Sigmoid colon (tissue), 7 donors: Measurements from ENCODE around the gene DRD5. TPM values are rescaled to one million over a fixed set of nuclear protein-coding genes. Genes with fewer than 3 reads are reported as not detected.

ENCODE experiments used
- DNase-seq: peaks from one replicate; pipeline ENCODE4 v3.0.0-alpha.2; 2019
- H3K27ac ChIP-seq, 4 donors: fragments of 200-600 bp; sonication (generic); one replicate each; pipeline ENCODE4 v1.5.1; 2016 to 2019; ENCODE audit warnings: mild to moderate bottlenecking in 1 of 4
- H3K27me3 ChIP-seq, 3 donors: fragments of 200-600 bp; sonication (generic); one replicate each; pipeline ENCODE4 v1.5.1; 2019; ENCODE audit warnings: mild to moderate bottlenecking in 1 of 3
- H3K36me3 ChIP-seq, 4 donors: fragments of 200-600 bp; sonication (generic); one replicate each; pipeline ENCODE4 v1.5.1; 2016 to 2019
- H3K4me1 ChIP-seq, 4 donors: fragments of 200-600 bp; sonication (generic); one replicate each; pipeline ENCODE4 v1.5.1; 2017 to 2019
- H3K4me3 ChIP-seq, 4 donors: fragments of 200-600 bp; sonication (generic); one replicate each; pipeline ENCODE4 v1.5.1; 2017 to 2019; ENCODE audit warnings: mild to moderate bottlenecking in 2 of 4, moderate library complexity in 1 of 4
- H3K9me3 ChIP-seq, 4 donors: fragments of 200-600 bp in 3 of 4; sonication (generic) in 3 of 4; one replicate each; pipeline versions ENCODE4 v1.5.1 to v1.6.1; 2013 to 2019
- EP300 ChIP-seq, 4 donors: sonication (generic); formaldehyde crosslinking; IDR thresholded peaks; one replicate each; pipeline ENCODE4 v1.6.1; 2017; ENCODE audit warnings: antibody characterized with exemption in 4 of 4
- POLR2A ChIP-seq, 2 donors: fragments of 450-650 bp; IDR thresholded peaks; one replicate each; pipeline ENCODE4 v1.6.1; 2016; ENCODE audit warnings: antibody characterized with exemption in 2 of 2, mild to moderate bottlenecking in 2 of 2, moderate library complexity in 2 of 2
- POLR2AphosphoS5 ChIP-seq, 4 donors: sonication (generic); formaldehyde crosslinking; IDR thresholded peaks; one replicate each; pipeline ENCODE4 v1.6.1; 2017; ENCODE audit warnings: antibody characterized with exemption in 4 of 4
- WGBS, 2 donors: extraction: QIAGEN DNeasy Blood & Tissue Kit; methylation state at CpG; one replicate each; pipeline ENCODE4 v1.1.7; 2013; 5-methylcytosine and 5-hydroxymethylcytosine counted together
- intact Hi-C: fragments of 100-400 bp; cut with DNase I; formaldehyde crosslinking; loops from one replicate; pipeline ENCODE4 v1.15.1; 2023
- polyA plus RNA-seq, 3 donors: library from polyadenylated mRNA; stranded (reverse); fragments of 200-250 nt; gene quantifications; one replicate each; pipeline ENCODE4 v1.2.3, GENCODE V29; 2013
- total RNA-seq, 4 donors: library from RNA; depleted of rRNA; stranded (reverse); fragments of >200 nt; gene quantifications; one replicate each; pipeline ENCODE4 v1.1.0, GENCODE V29; 2016
- TF ChIP-seq, protein P1 (sequence below), 4 experiments: fragments of 450-650 bp in 3 of 4; fragments of 200-600 bp in 1 of 4; IDR thresholded peaks; one replicate each; pipeline ENCODE4 v1.5.1; 2016 to 2019; ENCODE audit warnings: antibody characterized with exemption in 4 of 4, mild to moderate bottlenecking in 3 of 4, moderate library complexity in 2 of 4
- donor health status: healthy with polysubstance abuse.
- donor health status: Bipolar disorder and iron deficiency.
- donor health status: healthy.

Gene DRD5
- total and polyA plus RNA-seq, 7 donors = 0.03 to 0.54 TPM; not detected in 5

DNA sequence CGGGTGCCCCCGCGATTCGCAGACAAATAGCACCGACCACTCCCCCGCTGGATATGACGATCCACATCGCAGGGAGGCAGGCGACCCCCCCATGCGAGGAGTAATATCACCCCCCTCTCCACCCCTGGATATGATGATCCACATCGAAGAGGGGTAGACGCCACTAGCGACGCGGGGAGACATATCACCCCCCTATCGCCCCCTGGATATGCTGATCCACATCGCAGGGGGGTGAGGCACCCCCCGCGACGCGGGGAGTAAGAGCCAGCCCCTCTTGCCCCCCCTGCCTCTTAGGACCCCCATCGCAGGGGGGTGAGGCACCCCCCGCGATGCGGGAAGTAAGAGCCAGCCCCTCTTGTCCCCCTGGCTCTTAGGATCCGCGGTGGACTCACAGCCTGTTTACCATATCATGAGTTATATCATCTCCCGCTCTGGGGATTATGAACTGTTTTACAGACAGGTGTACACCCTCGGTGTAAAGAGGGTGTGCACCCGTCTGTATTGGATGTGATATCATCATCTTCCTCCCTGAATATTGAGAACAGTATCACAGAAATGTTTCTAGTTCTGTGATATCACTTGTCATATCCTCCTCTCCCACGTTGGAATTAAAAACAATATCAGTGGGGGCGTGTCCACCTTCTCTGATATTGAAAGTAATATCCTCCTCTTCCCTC, 22.7 kb upstream of the DRD5 start:
- Histone ChIP-seq H3K4me3 (no peak overlapping the region), H3K36me3 (no peaks in the 10 kb centered on the region), H3K4me1 (no peaks in the 10 kb centered on the region), H3K27ac (no peak overlapping the region), H3K27me3 (peaks cover 0 to 18% (median 0%) of the 10 kb centered on the region in 3 donors), H3K9me3 (no peaks in the 10 kb centered on the region)
- intact Hi-C loops = no loop called here
- WGBS, 2 donors = 62 to 77% methylated on average over 32 of the region's 32 CpGs
- TF ChIP-seq POLR2A (IDR thresholded peaks at IDR 0.05) = no peak
- TF ChIP-seq EP300 (IDR thresholded peaks at IDR 0.05) = no peak
- TF ChIP-seq, protein P1, sequence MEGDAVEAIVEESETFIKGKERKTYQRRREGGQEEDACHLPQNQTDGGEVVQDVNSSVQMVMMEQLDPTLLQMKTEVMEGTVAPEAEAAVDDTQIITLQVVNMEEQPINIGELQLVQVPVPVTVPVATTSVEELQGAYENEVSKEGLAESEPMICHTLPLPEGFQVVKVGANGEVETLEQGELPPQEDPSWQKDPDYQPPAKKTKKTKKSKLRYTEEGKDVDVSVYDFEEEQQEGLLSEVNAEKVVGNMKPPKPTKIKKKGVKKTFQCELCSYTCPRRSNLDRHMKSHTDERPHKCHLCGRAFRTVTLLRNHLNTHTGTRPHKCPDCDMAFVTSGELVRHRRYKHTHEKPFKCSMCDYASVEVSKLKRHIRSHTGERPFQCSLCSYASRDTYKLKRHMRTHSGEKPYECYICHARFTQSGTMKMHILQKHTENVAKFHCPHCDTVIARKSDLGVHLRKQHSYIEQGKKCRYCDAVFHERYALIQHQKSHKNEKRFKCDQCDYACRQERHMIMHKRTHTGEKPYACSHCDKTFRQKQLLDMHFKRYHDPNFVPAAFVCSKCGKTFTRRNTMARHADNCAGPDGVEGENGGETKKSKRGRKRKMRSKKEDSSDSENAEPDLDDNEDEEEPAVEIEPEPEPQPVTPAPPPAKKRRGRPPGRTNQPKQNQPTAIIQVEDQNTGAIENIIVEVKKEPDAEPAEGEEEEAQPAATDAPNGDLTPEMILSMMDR (IDR thresholded peaks at IDR 0.05) = no peak
- no peak for TF ChIP-seq POLR2AphosphoS5 (IDR thresholded peaks at IDR 0.05)
- no peak for DNase-seq

DNA sequence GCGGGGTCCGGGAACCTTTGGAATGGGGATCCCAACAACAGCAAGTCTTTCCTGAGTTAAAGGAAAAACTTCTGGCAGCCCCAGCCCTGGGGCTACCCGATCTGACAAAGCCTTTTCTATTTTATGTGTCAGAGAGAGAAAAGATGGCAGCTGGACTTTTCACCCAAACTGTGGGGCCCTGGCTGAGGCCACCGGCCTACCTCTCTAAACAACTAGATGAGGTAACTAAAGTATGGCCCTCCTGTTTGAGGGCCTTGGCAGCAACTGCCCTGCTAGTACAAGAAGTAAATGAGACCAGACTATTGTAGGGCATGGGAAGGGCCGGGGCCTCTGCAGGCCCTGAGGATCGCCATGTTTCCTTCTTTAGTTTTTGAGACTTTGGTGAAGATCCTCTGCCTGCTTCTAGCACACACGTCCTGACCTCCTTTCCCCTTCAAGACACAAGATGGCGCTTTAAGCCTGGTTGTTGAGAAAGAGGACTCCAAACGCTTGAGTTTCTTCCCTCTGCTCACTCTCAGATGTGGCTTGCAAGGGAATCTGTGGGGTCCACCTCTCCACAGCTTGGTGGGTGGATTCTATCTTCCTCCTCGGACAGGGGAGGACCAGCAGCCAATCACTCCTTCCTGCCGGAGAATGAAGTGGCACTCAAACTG, 18.5 kb upstream of the DRD5 start:
- intact Hi-C loops = loop anchor here (1.0 to 10.0 kb wide), 4 partner anchors 255 to 782 kb away; no protein-coding TSS in a partner anchor
- Histone ChIP-seq H3K27me3 (peaks cover 0 to 18% (median 0%) of the 10 kb centered on the region in 3 donors), H3K27ac (no peak overlapping the region), H3K36me3 (no peaks in the 10 kb centered on the region), H3K4me3 (no peak overlapping the region), H3K4me1 (no peaks in the 10 kb centered on the region), H3K9me3 (no peaks in the 10 kb centered on the region)
- DNase-seq = no peak
- 34 to 39% methylated on average over 11 of the region's 11 CpGs for WGBS, 2 donors
- TF ChIP-seq, protein P1 (IDR thresholded peaks at IDR 0.05) = peak; percentile 36 to 63 (median 48)
- TF ChIP-seq EP300 (IDR thresholded peaks at IDR 0.05) = no peak
- no peak for TF ChIP-seq POLR2A (IDR thresholded peaks at IDR 0.05)
- no peak for TF ChIP-seq POLR2AphosphoS5 (IDR thresholded peaks at IDR 0.05)

DNA sequence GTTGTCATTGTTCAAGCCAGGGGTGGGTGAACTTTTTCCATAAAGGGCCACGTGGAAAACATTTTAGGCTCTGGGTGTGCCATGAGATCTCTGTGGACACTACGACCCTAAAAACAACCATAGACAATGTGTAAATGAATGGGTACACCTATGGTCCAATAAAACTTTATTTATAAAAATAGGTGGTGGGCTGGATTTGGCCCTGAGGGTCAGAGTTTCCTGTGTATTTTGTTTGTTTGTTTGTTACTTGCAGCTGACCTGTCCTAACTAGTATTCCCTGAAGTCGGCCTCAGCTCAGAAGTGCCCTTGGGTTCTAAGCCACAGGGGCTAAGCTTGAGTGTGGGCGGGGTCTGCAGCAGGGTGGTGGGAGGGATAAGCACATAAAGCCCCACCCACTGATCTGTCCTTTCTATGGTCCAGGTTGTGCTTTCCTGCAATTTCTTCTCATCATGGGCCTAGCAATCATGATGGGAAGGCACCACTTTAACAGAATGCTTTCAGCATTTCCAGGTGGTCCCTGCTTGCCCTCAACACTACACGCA, 17.2 kb upstream of the DRD5 start:
- Histone ChIP-seq H3K27ac (no peak overlapping the region), H3K4me3 (no peak overlapping the region), H3K4me1 (no peaks in the 10 kb centered on the region), H3K27me3 (peaks cover 0 to 6% (median 0%) of the 10 kb centered on the region in 3 donors), H3K36me3 (no peaks in the 10 kb centered on the region), H3K9me3 (no peaks in the 10 kb centered on the region)
- TF ChIP-seq EP300 (IDR thresholded peaks at IDR 0.05) (no peak), POLR2A (IDR thresholded peaks at IDR 0.05) (no peak), POLR2AphosphoS5 (IDR thresholded peaks at IDR 0.05) (no peak)
- TF ChIP-seq, protein P1 (IDR thresholded peaks at IDR 0.05) = no peak
- WGBS, 2 donors = 83 to 89% methylated on average over 5 of the region's 5 CpGs
- DNase-seq = no peak
- intact Hi-C loops = loop anchor here (5.0 to 10.0 kb wide), 2 partner anchors 638 to 781 kb away; no protein-coding TSS in a partner anchor

DNA sequence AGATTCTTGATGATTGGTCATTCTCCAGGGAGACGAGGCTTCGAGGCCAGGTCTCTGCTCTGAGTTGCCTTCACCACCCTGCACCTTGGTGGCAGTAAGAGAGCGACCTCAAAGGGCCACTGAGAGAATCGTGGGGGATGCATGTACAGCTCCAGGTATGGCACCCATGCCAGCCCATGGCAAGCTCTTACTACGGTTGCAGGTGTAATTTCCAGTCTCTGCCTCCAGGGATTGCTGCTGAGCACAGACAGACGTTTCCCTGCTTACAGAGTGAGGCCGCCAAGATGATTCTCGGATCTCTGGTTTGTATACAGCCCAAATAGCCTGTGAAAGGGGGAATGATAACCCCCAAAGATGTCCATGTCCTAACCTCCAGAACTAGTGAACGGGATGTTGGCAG, 16.3 kb upstream of the DRD5 start:
- Histone ChIP-seq H3K4me3 (no peak overlapping the region), H3K27me3 (no peaks in the 10 kb centered on the region), H3K4me1 (no peaks in the 10 kb centered on the region), H3K27ac (no peak overlapping the region), H3K9me3 (no peaks in the 10 kb centered on the region), H3K36me3 (no peaks in the 10 kb centered on the region)
- 28 to 39% methylated on average over 9 of the region's 9 CpGs for WGBS, 2 donors
- intact Hi-C loops = loop anchor here (10.0 kb wide), 1 partner anchor 780 kb away; no protein-coding TSS in a partner anchor
- DNase-seq = no peak
- no peak for TF ChIP-seq POLR2A (IDR thresholded peaks at IDR 0.05)
- TF ChIP-seq POLR2AphosphoS5 (IDR thresholded peaks at IDR 0.05) = no peak
- TF ChIP-seq, protein P1 (IDR thresholded peaks at IDR 0.05) = peak in 1 of 4 experiments; percentile 30
- TF ChIP-seq EP300 (IDR thresholded peaks at IDR 0.05) = no peak
